Astrocyte (in vitro differentiated cells and primary cell): Measurements from ENCODE around the gene CABLES2. TPM values are rescaled to one million over a fixed set of nuclear protein-coding genes. Genes with fewer than 3 reads are reported as not detected.

Experiments used
- DNase-seq: peaks from one replicate; pipeline ENCODE4 v3.0.0-alpha.2; 2010; ENCODE audit warnings: low read depth
- FAIRE-seq: peaks from 2 replicates; lab custom pipeline; 2011; peaks lifted over from hg19 to GRCh38; lab: Jason Lieb, UNC
- H2AFZ ChIP-seq: 2 replicates; pipeline ENCODE4 v1.6.0; 2012; ENCODE audit warnings: low read depth, low read length, inconsistent platforms
- H3K27ac ChIP-seq: 2 replicates; pipeline ENCODE4 v1.5.1; 2011; ENCODE audit warnings: low read depth, low read length, inconsistent platforms
- H3K27me3 ChIP-seq: 2 replicates; pipeline ENCODE4 v1.6.0; 2011; ENCODE audit warnings: low read length, inconsistent platforms; ENCODE audit not compliant: insufficient read depth
- H3K36me3 ChIP-seq: 2 replicates; pipeline ENCODE4 v1.5.1; 2011; ENCODE audit warnings: low read length, inconsistent platforms; ENCODE audit not compliant: insufficient read depth
- H3K4me1 ChIP-seq: 2 replicates; pipeline ENCODE4 v1.5.1; 2011; ENCODE audit warnings: low read length, inconsistent platforms; ENCODE audit not compliant: insufficient read depth
- H3K4me2 ChIP-seq: 2 replicates; pipeline ENCODE4 v1.6.0; 2012; ENCODE audit warnings: low read length, inconsistent platforms
- H3K4me3 ChIP-seq: 2 replicates; pipeline ENCODE4 v1.5.1; 2011; ENCODE audit warnings: low read depth, mild to moderate bottlenecking, low read length, inconsistent platforms; ENCODE audit not compliant: insufficient read depth
- H3K79me2 ChIP-seq: 2 replicates; pipeline ENCODE4 v1.6.0; 2012; ENCODE audit warnings: mild to moderate bottlenecking, low read length, inconsistent platforms; ENCODE audit not compliant: insufficient read depth
- H3K9ac ChIP-seq: 2 replicates; pipeline ENCODE4 v1.6.0; 2012; ENCODE audit warnings: mild to moderate bottlenecking, low read length, inconsistent platforms
- H3K9me3 ChIP-seq: 2 replicates; pipeline ENCODE4 v1.5.1; 2012; ENCODE audit warnings: low read depth, mild to moderate bottlenecking, low read length, inconsistent platforms; ENCODE audit not compliant: insufficient read depth
- H4K20me1 ChIP-seq: 2 replicates; pipeline ENCODE4 v1.6.0; 2012; ENCODE audit warnings: low read length, inconsistent platforms; ENCODE audit not compliant: insufficient read depth
- H3K27ac Mint-ChIP-seq: one replicate; pipeline ENCODE4 v1.8.0; 2021; ENCODE audit warnings: mild to moderate bottlenecking, mixed read lengths; ENCODE audit not compliant: unreplicated experiment
- H3K27me3 Mint-ChIP-seq: one replicate; pipeline ENCODE4 v1.8.0; 2021; ENCODE audit warnings: low read depth, mixed read lengths; ENCODE audit not compliant: unreplicated experiment
- H3K36me3 Mint-ChIP-seq: one replicate; pipeline ENCODE4 v1.8.0; 2021; ENCODE audit warnings: low read depth, mixed read lengths; ENCODE audit not compliant: unreplicated experiment
- H3K4me1 Mint-ChIP-seq: one replicate; pipeline ENCODE4 v1.8.0; 2021; ENCODE audit warnings: low read depth, mixed read lengths; ENCODE audit not compliant: unreplicated experiment
- H3K4me3 Mint-ChIP-seq: one replicate; pipeline ENCODE4 v1.8.0; 2021; ENCODE audit warnings: mild to moderate bottlenecking, moderate library complexity, mixed read lengths; ENCODE audit not compliant: unreplicated experiment
- H3K9me3 Mint-ChIP-seq: one replicate; pipeline ENCODE4 v1.8.0; 2021; ENCODE audit warnings: mild to moderate bottlenecking, mixed read lengths; ENCODE audit not compliant: unreplicated experiment
- EZH2 ChIP-seq: IDR thresholded peaks from 2 replicates; pipeline ENCODE4 v1.6.1; 2012; ENCODE audit warnings: mild to moderate bottlenecking, low read length, inconsistent platforms; ENCODE audit not compliant: insufficient read depth
- total RNA-seq: library from RNA; stranded (reverse); gene quantifications from 2 replicates; pipeline ENCODE4 v1.2.1, GENCODE V29; 2021
- TF ChIP-seq, protein P1 (sequence below): IDR thresholded peaks from 2 replicates; pipeline ENCODE4 v1.5.1; 2011; ENCODE audit warnings: low read depth, mild to moderate bottlenecking, inconsistent platforms, low read length, moderate library complexity; ENCODE audit not compliant: insufficient read depth

The CABLES2 gene
- total RNA-seq, 1 donor from 2014 or later: 4.4 TPM

DNA sequence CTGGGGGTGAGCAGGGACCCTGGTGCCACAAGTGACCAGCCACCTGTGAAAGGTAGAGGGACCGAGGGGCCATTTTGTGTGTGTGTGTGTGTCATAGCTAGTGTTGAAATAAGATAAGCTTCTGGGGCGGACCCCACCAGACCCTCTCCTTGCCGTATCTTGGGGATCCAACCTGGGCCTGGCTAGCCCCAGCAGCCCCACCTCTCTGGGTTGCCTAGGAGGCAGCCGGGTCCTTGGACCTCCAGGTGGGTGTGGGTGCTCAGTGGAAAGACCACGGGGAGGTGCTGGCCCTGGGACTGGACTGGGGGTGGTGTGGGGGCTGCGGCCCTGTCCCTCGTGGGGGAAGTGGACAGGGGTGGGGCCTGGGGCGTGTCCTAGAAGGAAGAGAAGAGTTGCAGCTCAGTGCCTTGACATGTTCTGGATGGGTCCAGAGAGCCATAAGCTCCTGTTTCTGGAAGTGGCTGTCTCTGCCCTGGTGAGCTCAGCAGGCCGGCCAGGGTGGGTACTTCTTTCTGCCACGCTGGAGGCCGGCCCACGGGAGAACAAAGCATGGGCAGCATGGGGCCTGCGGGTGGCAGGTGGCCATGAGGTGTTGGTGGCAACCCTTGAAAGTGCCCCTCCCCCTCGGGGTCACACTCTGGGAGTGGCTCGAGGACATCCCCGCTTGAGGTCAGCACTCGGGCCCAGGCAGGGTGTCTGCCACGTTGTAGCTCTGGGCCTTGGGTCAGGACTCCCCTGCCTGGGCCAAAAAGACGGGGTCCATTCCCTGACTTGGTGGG, 11.8 kb upstream of the CABLES2 start:
- peaks cover 8% of the 10 kb centered on the region for H3K27me3 Mint-ChIP-seq
- H3K9me3 ChIP-seq: peaks cover 3% of the 10 kb centered on the region
- no peaks in the 10 kb centered on the region for H3K9me3 Mint-ChIP-seq
- no peaks in the 10 kb centered on the region for H3K4me1 Mint-ChIP-seq
- TF ChIP-seq EZH2: no peak
- TF ChIP-seq, protein P1, sequence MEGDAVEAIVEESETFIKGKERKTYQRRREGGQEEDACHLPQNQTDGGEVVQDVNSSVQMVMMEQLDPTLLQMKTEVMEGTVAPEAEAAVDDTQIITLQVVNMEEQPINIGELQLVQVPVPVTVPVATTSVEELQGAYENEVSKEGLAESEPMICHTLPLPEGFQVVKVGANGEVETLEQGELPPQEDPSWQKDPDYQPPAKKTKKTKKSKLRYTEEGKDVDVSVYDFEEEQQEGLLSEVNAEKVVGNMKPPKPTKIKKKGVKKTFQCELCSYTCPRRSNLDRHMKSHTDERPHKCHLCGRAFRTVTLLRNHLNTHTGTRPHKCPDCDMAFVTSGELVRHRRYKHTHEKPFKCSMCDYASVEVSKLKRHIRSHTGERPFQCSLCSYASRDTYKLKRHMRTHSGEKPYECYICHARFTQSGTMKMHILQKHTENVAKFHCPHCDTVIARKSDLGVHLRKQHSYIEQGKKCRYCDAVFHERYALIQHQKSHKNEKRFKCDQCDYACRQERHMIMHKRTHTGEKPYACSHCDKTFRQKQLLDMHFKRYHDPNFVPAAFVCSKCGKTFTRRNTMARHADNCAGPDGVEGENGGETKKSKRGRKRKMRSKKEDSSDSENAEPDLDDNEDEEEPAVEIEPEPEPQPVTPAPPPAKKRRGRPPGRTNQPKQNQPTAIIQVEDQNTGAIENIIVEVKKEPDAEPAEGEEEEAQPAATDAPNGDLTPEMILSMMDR: no peak
- DNase-seq (no peak), FAIRE-seq (no peak)
- H3K79me2 ChIP-seq: no peaks in the 10 kb centered on the region
- H3K4me1 ChIP-seq: no peaks in the 10 kb centered on the region
- no peak overlapping the region for H3K27ac Mint-ChIP-seq
- no peak overlapping the region for H3K9ac ChIP-seq
- no peak overlapping the region for H3K4me3 Mint-ChIP-seq
- no peak overlapping the region for H2AFZ ChIP-seq
- H3K36me3 Mint-ChIP-seq: no peaks in the 10 kb centered on the region
- no peak overlapping the region for H3K27ac ChIP-seq
- H3K27me3 ChIP-seq: no peaks in the 10 kb centered on the region
- H3K4me3 ChIP-seq: no peak overlapping the region
- no peak overlapping the region for H3K4me2 ChIP-seq
- no peaks in the 10 kb centered on the region for H3K36me3 ChIP-seq
- H4K20me1 ChIP-seq: no peaks in the 10 kb centered on the region

DNA sequence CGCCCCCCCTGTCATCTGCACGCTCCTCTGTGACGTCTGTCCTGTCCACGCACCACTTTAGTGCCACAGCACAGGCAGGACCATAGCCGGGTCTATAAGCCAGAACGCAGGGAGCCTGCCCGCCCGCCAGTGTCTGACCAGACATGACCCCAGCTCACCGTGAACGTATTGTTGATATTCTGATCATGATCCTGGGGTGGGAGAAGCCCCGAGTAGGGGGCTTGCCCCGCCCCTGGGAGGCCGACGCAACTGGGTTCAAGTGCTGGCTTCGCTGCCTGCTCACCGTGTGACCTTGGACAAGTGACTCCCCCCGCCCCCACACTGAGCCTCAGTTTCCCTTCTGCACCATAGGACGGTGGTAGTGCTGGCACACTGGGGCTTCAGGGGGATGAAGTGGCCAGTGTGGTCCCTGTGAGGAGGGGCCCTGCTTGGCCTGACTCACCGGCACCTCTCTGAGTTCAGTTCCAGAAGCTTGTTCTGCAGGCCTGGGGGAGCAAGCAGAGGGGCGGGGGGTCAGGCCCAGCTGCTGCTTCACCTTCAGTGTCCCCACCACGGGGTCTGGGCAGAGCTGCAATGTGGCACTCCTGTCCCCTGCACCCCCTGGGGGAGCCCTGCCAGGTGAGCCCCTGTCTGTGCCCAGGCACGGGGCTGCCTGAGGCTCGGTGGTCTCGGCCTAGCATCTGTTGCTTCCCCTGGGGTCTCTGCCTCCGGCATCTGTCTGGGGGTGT, 11.1 kb upstream of the CABLES2 start:
- Histone ChIP-seq H3K4me3 (no peak overlapping the region), H3K27ac (no peak overlapping the region), H3K9ac (no peak overlapping the region), H3K4me2 (no peak overlapping the region), H3K79me2 (no peaks in the 10 kb centered on the region), H3K9me3 (peaks cover 3% of the 10 kb centered on the region), H3K36me3 (no peaks in the 10 kb centered on the region), H4K20me1 (no peaks in the 10 kb centered on the region), H2AFZ (no peak overlapping the region), H3K27me3 (no peaks in the 10 kb centered on the region), H3K4me1 (no peaks in the 10 kb centered on the region)
- DNase-seq (no peak), FAIRE-seq (no peak)
- no peaks in the 10 kb centered on the region for H3K4me1 Mint-ChIP-seq
- H3K9me3 Mint-ChIP-seq: no peaks in the 10 kb centered on the region
- no peak for TF ChIP-seq EZH2
- TF ChIP-seq, protein P1: no peak
- no peaks in the 10 kb centered on the region for H3K36me3 Mint-ChIP-seq
- H3K27me3 Mint-ChIP-seq: peaks cover 8% of the 10 kb centered on the region
- no peak overlapping the region for H3K27ac Mint-ChIP-seq
- H3K4me3 Mint-ChIP-seq: no peak overlapping the region
